GM21367 (cell line): ENCODE measurements around the gene VAV1.
"Not testable (repeated sequence)": the region's sequence is repeated elsewhere in the genome, so short reads cannot be mapped to it uniquely, and the experiment has no call there.

Experiments used
- ATAC-seq: cut with Tn5 transposase; IDR thresholded peaks from one replicate; pipeline ENCODE4 v1.9.1; 2021; ENCODE audit not compliant: unreplicated experiment

Gene VAV1

GRCh38 chr19:6736917-6737283 lies 35.6 kb upstream of the VAV1 start:
- ATAC-seq: no peak

- peak; percentile 52 for ATAC-seq
Measured at GRCh38 chr19:6737284-6737872, 35.1 kb upstream of the VAV1 start, which contains the start of gene GPR108. Gene GPR108, minus strand, starts transcription at chr19:6737580. Its CDS starts 4 bp downstream, at chr19:6737576.

- peak; percentile 3 for ATAC-seq
Measured at GRCh38 chr19:6737873-6738786, 34.4 kb upstream of the VAV1 start.

GRCh38 chr19:6738787-6739389 lies 33.6 kb upstream of the VAV1 start:
- ATAC-seq: no peak

GRCh38 chr19:6739390-6739882 lies 33.1 kb upstream of the VAV1 start, which contains the start of gene TRIP10:
Gene TRIP10, plus strand, starts transcription at chr19:6739680. Its CDS starts 82 bp downstream, at chr19:6739762.
- ATAC-seq: no peak

- no peak for ATAC-seq
Measured at GRCh38 chr19:6739883-6740588, 32.5 kb upstream of the VAV1 start.

GRCh38 chr19:6740589-6741343 lies 31.7 kb upstream of the VAV1 start:
- ATAC-seq: no peak

- no peak for ATAC-seq
Measured at GRCh38 chr19:6743066-6743465, 29.4 kb upstream of the VAV1 start.

GRCh38 chr19:6743714-6744380 lies 28.7 kb upstream of the VAV1 start:
- ATAC-seq: no peak

- no peak for ATAC-seq
Measured at GRCh38 chr19:6744381-6745301, 27.9 kb upstream of the VAV1 start.

- no peak for ATAC-seq
Measured at GRCh38 chr19:6745965-6746364, 26.5 kb upstream of the VAV1 start.

- ATAC-seq: not testable (repeated sequence)
Measured at GRCh38 chr19:6748543-6748942, 24.0 kb upstream of the VAV1 start.

GRCh38 chr19:6750062-6750461 lies 22.4 kb upstream of the VAV1 start:
- ATAC-seq: no peak

GRCh38 chr19:6751189-6751588 lies 21.3 kb upstream of the VAV1 start:
- no peak for ATAC-seq

GRCh38 chr19:6752256-6753177 lies 20.0 kb upstream of the VAV1 start:
- no peak for ATAC-seq

- peak; percentile 58 for ATAC-seq
Measured at GRCh38 chr19:6753178-6754031, 19.1 kb upstream of the VAV1 start.

GRCh38 chr19:6754136-6754535 lies 18.4 kb upstream of the VAV1 start:
- ATAC-seq: no peak
